Eye (tissue), 1 donor: ENCODE measurements around the gene EPHA6.
"Not testable (repeated sequence)": the region's sequence is repeated elsewhere in the genome, so short reads cannot be mapped to it uniquely, and the experiment has no call there.

Source experiments
- DNase-seq: peaks from one replicate; pipeline ENCODE4 v3.0.0-alpha.2; 2015

EPHA6 gene

GRCh38 chr3:97189835-97190234 lies 375.4 kb downstream of the EPHA6 start:
- no peak for DNase-seq

- DNase-seq = no peak
Observed at GRCh38 chr3:97197083-97197482, 382.7 kb downstream of the EPHA6 start.

- DNase-seq = no peak
Observed at GRCh38 chr3:97197830-97198229, 383.4 kb downstream of the EPHA6 start.

GRCh38 chr3:97200387-97200786 lies 386.0 kb downstream of the EPHA6 start:
- DNase-seq = peak; percentile 10

- DNase-seq = no peak
Observed at GRCh38 chr3:97201814-97202213, 387.4 kb downstream of the EPHA6 start.

GRCh38 chr3:97228966-97229365 lies 414.6 kb downstream of the EPHA6 start:
- no peak for DNase-seq

- no peak for DNase-seq
Observed at GRCh38 chr3:97230486-97230885, 416.1 kb downstream of the EPHA6 start.

GRCh38 chr3:97232393-97233034 lies 418.1 kb downstream of the EPHA6 start:
- DNase-seq = peak; percentile 49

GRCh38 chr3:97235179-97235578 lies 420.8 kb downstream of the EPHA6 start:
- no peak for DNase-seq

- DNase-seq = no peak
Observed at GRCh38 chr3:97235611-97236315, 421.4 kb downstream of the EPHA6 start.

GRCh38 chr3:97241417-97241816 lies 427.0 kb downstream of the EPHA6 start:
- DNase-seq = no peak

- no peak for DNase-seq
Observed at GRCh38 chr3:97245201-97245910, 431.0 kb downstream of the EPHA6 start.

GRCh38 chr3:97256060-97256459 lies 441.7 kb downstream of the EPHA6 start:
- no peak for DNase-seq

- DNase-seq = no peak
Observed at GRCh38 chr3:97257942-97258697, 443.7 kb downstream of the EPHA6 start.

- DNase-seq = no peak
Observed at GRCh38 chr3:97259263-97259662, 444.9 kb downstream of the EPHA6 start.

GRCh38 chr3:97264180-97264579 lies 449.8 kb downstream of the EPHA6 start:
- DNase-seq = no peak

GRCh38 chr3:97265237-97266005 lies 451.0 kb downstream of the EPHA6 start:
- no peak for DNase-seq

- DNase-seq = no peak
Observed at GRCh38 chr3:97269202-97269601, 454.8 kb downstream of the EPHA6 start.

GRCh38 chr3:97276879-97277550 lies 462.6 kb downstream of the EPHA6 start:
- not testable (repeated sequence) for DNase-seq

GRCh38 chr3:97277708-97278107 lies 463.3 kb downstream of the EPHA6 start:
- no peak for DNase-seq

- peak; percentile 7 for DNase-seq
Observed at GRCh38 chr3:97278506-97278905, 464.1 kb downstream of the EPHA6 start.

GRCh38 chr3:97291901-97292300 lies 477.5 kb downstream of the EPHA6 start:
- DNase-seq = no peak
